NCI-H526 (cell line): ENCODE data around the gene ELMOD1.

ENCODE experiments used
- DNase-seq, 2 experiments: peaks; one replicate each; lab custom pipeline; 2025; lab: John Stamatoyannopoulos, UW

The ELMOD1 gene

GRCh38 chr11:107688322-107688918 is 97.5 kb downstream of the ELMOD1 start:
- no peak for DNase-seq

- DNase-seq = peak; percentile 65 to 93
These were observed 98.6 kb downstream of the ELMOD1 start for GRCh38 chr11:107689317-107690202.

- no peak for DNase-seq
These were observed 100.2 kb downstream of the ELMOD1 start for GRCh38 chr11:107691000-107691750.

- no peak for DNase-seq
These were observed 104.5 kb downstream of the ELMOD1 start for GRCh38 chr11:107695446-107695845.

- no peak for DNase-seq
These were observed 105.2 kb downstream of the ELMOD1 start for GRCh38 chr11:107696140-107696539.

- no peak for DNase-seq
These were observed 106.3 kb downstream of the ELMOD1 start for GRCh38 chr11:107697291-107697690.

- DNase-seq = no peak
These were observed 108.7 kb downstream of the ELMOD1 start for GRCh38 chr11:107699371-107700285.

GRCh38 chr11:107702109-107702660 is 111.2 kb downstream of the ELMOD1 start:
- DNase-seq = no peak

GRCh38 chr11:107702723-107703122 is 111.8 kb downstream of the ELMOD1 start:
- DNase-seq = no peak

GRCh38 chr11:107704451-107704850 is 113.5 kb downstream of the ELMOD1 start:
- DNase-seq = no peak

- DNase-seq = no peak
These were observed 114.1 kb downstream of the ELMOD1 start for GRCh38 chr11:107705027-107705426.

- no peak for DNase-seq
These were observed 115.6 kb downstream of the ELMOD1 start for GRCh38 chr11:107706531-107706930.

GRCh38 chr11:107707215-107707671 is 116.3 kb downstream of the ELMOD1 start:
- no peak for DNase-seq

- no peak for DNase-seq
These were observed 116.9 kb downstream of the ELMOD1 start for GRCh38 chr11:107707807-107708206.

GRCh38 chr11:107708792-107709191 is 117.8 kb downstream of the ELMOD1 start:
- DNase-seq = no peak

GRCh38 chr11:107710301-107710700 is 119.4 kb downstream of the ELMOD1 start:
- no peak for DNase-seq

GRCh38 chr11:107711861-107712755 is 121.2 kb downstream of the ELMOD1 start, which contains the start of gene SLN:
Gene SLN (minus strand): TSS chr11:107712056.
- no peak for DNase-seq

GRCh38 chr11:107713009-107713408 is 122.1 kb downstream of the ELMOD1 start:
- DNase-seq = no peak
